ENCODE data around the gene CASZ1.

Gene CASZ1

DNA sequence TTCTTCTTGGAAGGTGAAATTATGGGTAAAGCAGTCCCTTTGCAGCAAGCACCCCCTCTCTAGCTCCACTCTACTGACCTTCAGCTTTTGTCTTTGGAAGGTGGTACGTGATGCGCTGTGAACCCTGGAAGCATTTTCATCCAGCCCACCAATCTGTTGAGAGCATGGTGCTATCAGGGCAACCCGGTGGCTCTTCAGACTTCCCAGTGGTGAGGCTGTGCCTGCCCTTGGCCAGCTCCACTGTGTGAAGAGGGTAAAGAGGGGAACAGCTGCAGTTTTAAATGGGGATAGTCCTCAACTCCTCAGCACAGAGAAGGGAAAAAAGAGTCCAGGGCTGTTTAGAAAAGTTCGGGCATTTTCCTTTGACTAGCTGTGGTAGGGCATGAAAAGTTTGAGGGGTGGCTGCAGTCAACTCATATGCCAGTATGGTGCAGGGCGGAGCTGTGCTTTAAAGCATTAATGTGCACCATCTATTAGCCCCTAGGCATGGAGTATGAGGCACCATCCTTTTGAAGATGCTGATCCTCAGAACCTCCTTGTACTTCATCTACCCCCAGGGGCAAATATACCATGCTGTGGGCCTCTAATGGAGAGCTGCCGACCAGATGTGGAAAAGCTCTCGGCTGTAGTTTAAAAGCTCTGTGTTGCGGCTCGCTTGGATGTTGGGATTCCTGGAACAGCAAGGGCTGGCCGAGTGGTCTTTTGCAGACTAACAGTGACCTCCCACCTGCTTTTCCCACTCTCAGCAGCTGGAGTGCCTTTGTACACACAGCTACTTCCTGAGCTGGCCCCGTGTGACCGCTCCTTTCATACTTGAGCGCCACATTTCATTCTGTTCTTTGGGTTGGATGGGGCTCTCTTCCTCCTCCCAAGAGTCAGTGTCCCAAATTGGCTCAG is 198.7 kb downstream of the CASZ1 start:
- Histone ChIP-seq H3K4me1 (ENCODE audit: control insufficient read depth, low read depth, low read length) (peaks cover 21% of the 10 kb centered on the region), H3K9ac (ENCODE audit: low read length) (no peak overlapping the region), H3K27me3 (ENCODE audit: control insufficient read depth, insufficient read depth, low read length) (no peaks in the 10 kb centered on the region), H3K36me3 (ENCODE audit: control insufficient read depth, low read depth, low read length) (no peaks in the 10 kb centered on the region), H3K9me3 (ENCODE audit: control insufficient read depth, low read depth, low read length) (no peaks in the 10 kb centered on the region), H3K4me3 (ENCODE audit: low read length) (no peak overlapping the region), H3K27ac (ENCODE audit: low read length) (no peak overlapping the region)

DNA sequence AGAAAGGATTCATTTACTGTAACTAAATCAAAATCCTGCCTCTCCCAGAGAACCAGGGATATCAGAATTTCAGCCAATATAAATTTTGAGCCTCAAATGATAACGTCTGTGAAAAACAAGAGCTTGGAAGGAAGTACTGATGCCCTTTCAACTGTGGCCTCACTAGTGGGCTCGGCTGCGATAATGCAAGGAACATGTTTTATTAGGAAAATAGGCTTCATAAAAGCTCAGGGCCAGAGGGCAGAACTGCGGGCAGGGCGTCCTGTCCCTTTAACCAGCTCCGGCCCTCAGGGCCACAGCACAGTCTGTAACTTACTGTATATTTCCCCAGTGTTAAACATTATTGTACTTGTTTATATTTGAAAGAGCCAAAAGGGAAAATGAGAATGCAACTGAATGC is 199.7 kb downstream of the CASZ1 start:
- H3K27me3 ChIP-seq (ENCODE audit: control insufficient read depth, insufficient read depth, low read length) = no peaks in the 10 kb centered on the region
- H3K27ac ChIP-seq (ENCODE audit: low read length) = no peak overlapping the region
- no peak overlapping the region for H3K9ac ChIP-seq (ENCODE audit: low read length)
- no peaks in the 10 kb centered on the region for H3K36me3 ChIP-seq (ENCODE audit: control insufficient read depth, low read depth, low read length)
- no peaks in the 10 kb centered on the region for H3K9me3 ChIP-seq (ENCODE audit: control insufficient read depth, low read depth, low read length)
- no peak overlapping the region for H3K4me3 ChIP-seq (ENCODE audit: low read length)
- peaks cover 25% of the 10 kb centered on the region for H3K4me1 ChIP-seq (ENCODE audit: control insufficient read depth, low read depth, low read length)

DNA sequence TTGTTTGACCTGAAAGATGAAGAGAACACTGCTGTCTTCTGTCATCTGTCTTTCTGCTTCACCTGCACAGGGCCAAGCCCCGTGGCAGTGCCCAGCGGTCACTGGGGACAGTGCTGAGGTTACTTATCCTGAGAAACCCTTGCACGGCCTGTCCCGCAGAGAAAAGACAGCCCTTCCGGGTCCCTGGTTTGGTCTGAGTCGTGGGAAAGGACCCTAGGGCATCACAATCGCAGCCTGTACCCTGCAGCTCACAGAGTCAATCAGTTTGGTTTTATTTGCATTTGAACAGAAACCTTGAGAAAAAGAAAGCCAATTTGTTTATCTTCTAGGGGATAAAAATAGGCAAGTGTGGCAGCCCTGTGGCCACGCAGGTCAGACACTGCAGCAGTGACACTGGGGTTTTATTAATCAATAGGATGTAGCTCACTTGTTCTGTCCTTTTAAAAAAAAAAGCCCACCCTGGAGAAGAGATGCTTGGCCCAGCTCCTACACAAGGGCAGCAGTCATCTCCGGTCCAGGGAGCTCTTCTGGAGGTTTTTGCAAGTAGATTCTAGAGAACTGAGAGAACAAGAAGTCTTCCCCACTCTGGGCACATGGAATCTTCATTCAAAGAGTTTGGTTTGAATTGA is 201.7 kb downstream of the CASZ1 start:
- no peak overlapping the region for H3K27ac ChIP-seq (ENCODE audit: low read length)
- no peak overlapping the region for H3K4me3 ChIP-seq (ENCODE audit: low read length)
- no peaks in the 10 kb centered on the region for H3K27me3 ChIP-seq (ENCODE audit: control insufficient read depth, insufficient read depth, low read length)
- no peaks in the 10 kb centered on the region for H3K36me3 ChIP-seq (ENCODE audit: control insufficient read depth, low read depth, low read length)
- H3K9me3 ChIP-seq (ENCODE audit: control insufficient read depth, low read depth, low read length) = no peaks in the 10 kb centered on the region
- peaks cover 28% of the 10 kb centered on the region for H3K4me1 ChIP-seq (ENCODE audit: control insufficient read depth, low read depth, low read length)
- H3K9ac ChIP-seq (ENCODE audit: low read length) = no peak overlapping the region

DNA sequence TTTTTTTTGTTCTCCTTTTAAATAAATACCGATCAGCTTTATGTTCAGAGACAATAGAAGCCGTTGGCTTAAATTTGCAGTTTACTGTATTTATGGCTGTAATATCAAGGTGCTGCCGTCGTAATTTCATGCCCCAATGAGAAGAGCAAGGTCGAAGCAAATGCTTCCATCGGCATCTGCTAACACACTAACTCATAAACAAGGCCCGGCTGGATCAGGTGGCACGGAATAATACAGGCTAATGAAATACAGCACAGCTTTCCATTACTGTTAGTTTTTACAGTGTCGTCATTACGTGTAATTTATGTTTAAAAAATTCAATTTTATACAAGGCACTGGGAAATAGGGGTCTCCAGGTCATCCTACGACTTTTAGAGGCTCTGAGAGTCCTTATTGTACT is 202.7 kb downstream of the CASZ1 start:
- H3K27ac ChIP-seq (ENCODE audit: low read length) = no peak overlapping the region
- no peak overlapping the region for H3K9ac ChIP-seq (ENCODE audit: low read length)
- H3K4me3 ChIP-seq (ENCODE audit: low read length) = no peak overlapping the region
- no peaks in the 10 kb centered on the region for H3K36me3 ChIP-seq (ENCODE audit: control insufficient read depth, low read depth, low read length)
- no peaks in the 10 kb centered on the region for H3K9me3 ChIP-seq (ENCODE audit: control insufficient read depth, low read depth, low read length)
- H3K4me1 ChIP-seq (ENCODE audit: control insufficient read depth, low read depth, low read length) = peaks cover 28% of the 10 kb centered on the region
- no peaks in the 10 kb centered on the region for H3K27me3 ChIP-seq (ENCODE audit: control insufficient read depth, insufficient read depth, low read length)

DNA sequence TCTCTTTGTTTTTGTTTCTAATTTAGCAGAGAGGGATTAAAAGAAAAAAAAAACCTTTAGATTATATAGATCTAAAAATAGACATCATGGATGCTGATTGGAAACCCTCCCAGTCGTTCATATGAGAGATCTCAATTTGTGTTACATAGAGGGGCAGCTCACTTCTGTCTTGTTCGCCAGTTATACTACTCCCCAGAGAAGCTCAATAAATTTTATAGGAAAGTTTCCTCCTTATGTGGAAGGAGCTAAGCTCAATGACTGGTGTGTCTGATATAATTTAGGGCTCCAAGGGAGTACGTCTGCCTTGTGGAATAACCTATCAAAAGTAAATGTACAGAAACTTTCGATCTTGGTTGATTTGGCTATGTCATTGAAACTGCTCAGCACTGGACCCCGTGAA is 204.1 kb downstream of the CASZ1 start:
- Histone ChIP-seq H3K4me1 (ENCODE audit: control insufficient read depth, low read depth, low read length) (peaks cover 28% of the 10 kb centered on the region), H3K9me3 (ENCODE audit: control insufficient read depth, low read depth, low read length) (no peaks in the 10 kb centered on the region), H3K36me3 (ENCODE audit: control insufficient read depth, low read depth, low read length) (no peaks in the 10 kb centered on the region), H3K27me3 (ENCODE audit: control insufficient read depth, insufficient read depth, low read length) (no peaks in the 10 kb centered on the region), H3K4me3 (ENCODE audit: low read length) (no peak overlapping the region), H3K9ac (ENCODE audit: low read length) (no peak overlapping the region), H3K27ac (ENCODE audit: low read length) (no peak overlapping the region)

DNA sequence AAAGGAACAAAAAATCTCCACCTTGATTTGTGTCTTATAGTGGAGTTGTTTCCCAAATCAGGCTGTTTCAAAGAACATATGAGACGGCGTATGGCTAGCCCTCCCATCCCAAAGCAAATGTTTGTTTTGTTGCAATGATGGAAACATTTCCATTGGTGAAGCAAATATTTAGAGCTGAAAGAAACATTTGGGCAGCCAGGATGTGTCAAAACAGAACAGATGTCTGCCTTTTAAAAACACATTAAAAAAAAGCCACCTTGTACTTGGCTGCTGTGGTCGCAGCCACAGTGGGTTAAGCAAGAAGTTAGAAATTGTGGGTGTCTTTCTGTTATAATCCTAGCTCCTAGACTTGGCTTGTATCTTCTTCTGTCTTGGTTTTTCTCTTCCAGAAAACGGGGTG is 205.4 kb downstream of the CASZ1 start:
- Histone ChIP-seq H3K27me3 (ENCODE audit: control insufficient read depth, insufficient read depth, low read length) (no peaks in the 10 kb centered on the region), H3K27ac (ENCODE audit: low read length) (no peak overlapping the region), H3K4me3 (ENCODE audit: low read length) (no peak overlapping the region), H3K9me3 (ENCODE audit: control insufficient read depth, low read depth, low read length) (no peaks in the 10 kb centered on the region), H3K9ac (ENCODE audit: low read length) (no peak overlapping the region), H3K4me1 (ENCODE audit: control insufficient read depth, low read depth, low read length) (peaks cover 28% of the 10 kb centered on the region), H3K36me3 (ENCODE audit: control insufficient read depth, low read depth, low read length) (no peaks in the 10 kb centered on the region)

DNA sequence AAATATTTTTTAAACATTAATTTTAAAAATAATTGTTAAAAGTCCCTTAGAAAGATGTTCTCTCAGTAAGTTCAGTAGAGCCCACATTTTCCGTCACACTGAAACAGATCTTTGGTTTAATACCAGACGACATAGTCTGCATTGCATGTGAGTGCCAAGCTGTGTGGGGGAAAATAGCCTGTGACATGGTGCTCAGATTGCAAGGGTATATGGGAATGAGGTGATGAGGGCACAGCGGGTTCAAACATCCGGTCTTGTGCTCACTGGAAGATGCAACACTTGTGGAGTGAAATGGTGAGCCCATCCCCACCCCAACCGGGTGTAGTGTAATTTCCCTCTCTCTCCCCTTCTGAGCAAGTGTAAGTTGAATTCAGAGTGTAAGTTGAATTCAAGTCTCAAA is 207.4 kb downstream of the CASZ1 start:
- no peak overlapping the region for H3K27ac ChIP-seq (ENCODE audit: low read length)
- no peak overlapping the region for H3K4me3 ChIP-seq (ENCODE audit: low read length)
- no peaks in the 10 kb centered on the region for H3K36me3 ChIP-seq (ENCODE audit: control insufficient read depth, low read depth, low read length)
- H3K9ac ChIP-seq (ENCODE audit: low read length) = no peak overlapping the region
- H3K9me3 ChIP-seq (ENCODE audit: control insufficient read depth, low read depth, low read length) = no peaks in the 10 kb centered on the region
- no peaks in the 10 kb centered on the region for H3K27me3 ChIP-seq (ENCODE audit: control insufficient read depth, insufficient read depth, low read length)
- H3K4me1 ChIP-seq (ENCODE audit: control insufficient read depth, low read depth, low read length) = peaks cover 17% of the 10 kb centered on the region

DNA sequence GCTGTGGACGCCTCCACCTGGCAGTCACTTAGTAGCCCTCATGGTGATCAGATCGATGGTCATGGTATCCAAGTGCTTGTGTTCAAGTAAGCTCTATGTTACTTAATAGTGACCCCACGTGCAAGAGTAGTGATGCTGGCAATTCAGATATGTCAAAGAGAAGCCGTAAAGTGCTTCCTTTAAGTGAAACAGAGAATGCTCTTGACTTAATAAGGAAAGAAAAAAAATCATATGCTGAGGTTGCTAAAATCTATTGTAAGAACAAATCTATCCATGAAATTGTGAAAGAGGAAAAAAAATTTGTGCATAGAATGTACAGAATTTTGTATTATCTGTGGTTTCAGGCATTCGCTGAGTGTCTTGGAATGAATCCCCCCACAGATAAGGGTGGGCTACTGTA is 207.8 kb downstream of the CASZ1 start:
- no peak overlapping the region for H3K27ac ChIP-seq (ENCODE audit: low read length)
- no peaks in the 10 kb centered on the region for H3K36me3 ChIP-seq (ENCODE audit: control insufficient read depth, low read depth, low read length)
- H3K27me3 ChIP-seq (ENCODE audit: control insufficient read depth, insufficient read depth, low read length) = no peaks in the 10 kb centered on the region

More for the DNA sequence above, 207.8 kb downstream of the CASZ1 start:
- H3K4me1 ChIP-seq (ENCODE audit: control insufficient read depth, low read depth, low read length) = peaks cover 14% of the 10 kb centered on the region
- H3K4me3 ChIP-seq (ENCODE audit: low read length) = no peak overlapping the region
- no peak overlapping the region for H3K9ac ChIP-seq (ENCODE audit: low read length)
- H3K9me3 ChIP-seq (ENCODE audit: control insufficient read depth, low read depth, low read length) = no peaks in the 10 kb centered on the region

All from iPS-18a (cell line).